ENCODE data around the gene LCNL1. TPM values are rescaled to one million over a fixed set of nuclear protein-coding genes. Genes with fewer than 3 reads are reported as not detected.

Gene LCNL1
- total and polyA plus RNA-seq, 2 of the 13 experiments (the other 11 are each of a cell fraction or from before 2014, with no cell fraction given), result not detected

DNA sequence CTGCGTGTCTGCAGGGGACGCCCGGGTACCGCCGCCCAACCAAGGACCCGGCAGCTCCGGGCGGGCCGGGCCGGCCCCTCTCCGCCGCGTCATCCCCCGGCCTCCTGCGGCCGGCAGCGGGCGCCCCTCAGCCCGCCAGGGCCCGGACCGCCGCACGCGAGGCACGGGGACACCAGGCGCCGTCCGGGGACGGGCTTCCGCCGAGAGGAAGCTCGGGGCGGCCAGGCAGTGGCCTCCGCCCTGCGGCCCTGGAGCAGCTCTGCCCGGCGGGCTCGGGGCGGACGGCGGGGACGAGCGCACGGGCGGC lies 38.6 kb upstream of the LCNL1 start:
- ChIA-PET POLR2A (interaction anchor here (1.0 to 2.4 kb wide), 7 partner anchors 42 to 156 kb away, joined by 3 to 11 read pairs (median 4); partner anchors contain the start of genes CLIC3 and TRAF2), CTCF (ENCODE audit: low intra/inter-chr PET ratio, low total read pairs) (no interaction called here)
- no peaks in the 10 kb centered on the region for H3K27me3 ChIP-seq (ENCODE audit: control insufficient read depth in 1 of 2, insufficient read depth in 2 of 2, low read length in 2 of 2)
- intact Hi-C loops (cut with micrococcal nuclease; ENCODE audit: unreplicated experiment) (no loop called here), in situ Hi-C loops (cut with HindIII; ENCODE audit: extremely low pct_ligation_motif_present, low pct_unique_long_range_greater_than_20kb) (no loop called here)
- FAIRE-seq, result no peak
- no peak overlapping the region for H2AFZ ChIP-seq (ENCODE audit: low read length)
- H3K27ac ChIP-seq (ENCODE audit: extremely low read length, insufficient read depth, low read length), result peak overlapping the region; percentile 75
- H3K36me3 ChIP-seq (replicated peaks in 1 of 2; ENCODE audit: control insufficient read depth in 1 of 2, insufficient read depth in 2 of 2, low read length in 2 of 2), result peaks cover 8 to 33% of the 10 kb centered on the region in 2 experiments
- ATAC-seq, result peak; percentile 16
- no peaks in the 10 kb centered on the region for H3K9me3 ChIP-seq (ENCODE audit: low read length)
- H3K79me2 ChIP-seq (ENCODE audit: insufficient read depth, low read length), result peaks cover 10% of the 10 kb centered on the region
- no TSS peak for BruUV-seq (replicated peaks)
- no peak for DNase-seq (ENCODE audit: low spot score)
- H3K9ac ChIP-seq (ENCODE audit: insufficient read depth, low read depth, low read length), result peak overlapping the region; percentile 90
- peak overlapping the region; percentile 89 for H3K4me2 ChIP-seq (ENCODE audit: low read depth, low read length)
- no peaks in the 10 kb centered on the region for H4K20me1 ChIP-seq (ENCODE audit: insufficient read depth, low read length)
- WGBS (ENCODE audit: low lambda C conversion rate), result 0% methylated on average over 4 of the region's 45 CpGs
- peak overlapping the region; percentile 90 to 95 (median 91) for H3K4me3 ChIP-seq (replicated peaks in 1 of 3; ENCODE audit: insufficient read depth in 1 of 3, low read depth in 2 of 3, low read length in 3 of 3)
- peaks cover 44% of the 10 kb centered on the region for H3K4me1 ChIP-seq (ENCODE audit: insufficient read depth, low read length)
- TF ChIP-seq, protein P1, sequence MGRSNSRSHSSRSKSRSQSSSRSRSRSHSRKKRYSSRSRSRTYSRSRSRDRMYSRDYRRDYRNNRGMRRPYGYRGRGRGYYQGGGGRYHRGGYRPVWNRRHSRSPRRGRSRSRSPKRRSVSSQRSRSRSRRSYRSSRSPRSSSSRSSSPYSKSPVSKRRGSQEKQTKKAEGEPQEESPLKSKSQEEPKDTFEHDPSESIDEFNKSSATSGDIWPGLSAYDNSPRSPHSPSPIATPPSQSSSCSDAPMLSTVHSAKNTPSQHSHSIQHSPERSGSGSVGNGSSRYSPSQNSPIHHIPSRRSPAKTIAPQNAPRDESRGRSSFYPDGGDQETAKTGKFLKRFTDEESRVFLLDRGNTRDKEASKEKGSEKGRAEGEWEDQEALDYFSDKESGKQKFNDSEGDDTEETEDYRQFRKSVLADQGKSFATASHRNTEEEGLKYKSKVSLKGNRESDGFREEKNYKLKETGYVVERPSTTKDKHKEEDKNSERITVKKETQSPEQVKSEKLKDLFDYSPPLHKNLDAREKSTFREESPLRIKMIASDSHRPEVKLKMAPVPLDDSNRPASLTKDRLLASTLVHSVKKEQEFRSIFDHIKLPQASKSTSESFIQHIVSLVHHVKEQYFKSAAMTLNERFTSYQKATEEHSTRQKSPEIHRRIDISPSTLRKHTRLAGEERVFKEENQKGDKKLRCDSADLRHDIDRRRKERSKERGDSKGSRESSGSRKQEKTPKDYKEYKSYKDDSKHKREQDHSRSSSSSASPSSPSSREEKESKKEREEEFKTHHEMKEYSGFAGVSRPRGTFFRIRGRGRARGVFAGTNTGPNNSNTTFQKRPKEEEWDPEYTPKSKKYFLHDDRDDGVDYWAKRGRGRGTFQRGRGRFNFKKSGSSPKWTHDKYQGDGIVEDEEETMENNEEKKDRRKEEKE (IDR thresholded peaks at IDR 0.05), result no peak
- TF ChIP-seq REXO4 (CRISPR knock-in tag; IDR thresholded peaks at IDR 0.05; ENCODE audit: borderline replicate concordance), result no peak
- peak; percentile 87 for TF ChIP-seq ZFY (CRISPR knock-in tag; IDR thresholded peaks at IDR 0.05)
- TF ChIP-seq, protein P2, sequence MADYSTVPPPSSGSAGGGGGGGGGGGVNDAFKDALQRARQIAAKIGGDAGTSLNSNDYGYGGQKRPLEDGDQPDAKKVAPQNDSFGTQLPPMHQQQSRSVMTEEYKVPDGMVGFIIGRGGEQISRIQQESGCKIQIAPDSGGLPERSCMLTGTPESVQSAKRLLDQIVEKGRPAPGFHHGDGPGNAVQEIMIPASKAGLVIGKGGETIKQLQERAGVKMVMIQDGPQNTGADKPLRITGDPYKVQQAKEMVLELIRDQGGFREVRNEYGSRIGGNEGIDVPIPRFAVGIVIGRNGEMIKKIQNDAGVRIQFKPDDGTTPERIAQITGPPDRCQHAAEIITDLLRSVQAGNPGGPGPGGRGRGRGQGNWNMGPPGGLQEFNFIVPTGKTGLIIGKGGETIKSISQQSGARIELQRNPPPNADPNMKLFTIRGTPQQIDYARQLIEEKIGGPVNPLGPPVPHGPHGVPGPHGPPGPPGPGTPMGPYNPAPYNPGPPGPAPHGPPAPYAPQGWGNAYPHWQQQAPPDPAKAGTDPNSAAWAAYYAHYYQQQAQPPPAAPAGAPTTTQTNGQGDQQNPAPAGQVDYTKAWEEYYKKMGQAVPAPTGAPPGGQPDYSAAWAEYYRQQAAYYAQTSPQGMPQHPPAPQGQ (CRISPR knock-in tag; IDR thresholded peaks at IDR 0.05; ENCODE audit: borderline replicate concordance), result no peak
- no peak for TF ChIP-seq CCAR2 (optimal IDR thresholded peaks at IDR 0.05; ENCODE audit: low read depth, low read length)
- TF ChIP-seq ZNF550 (CRISPR knock-in tag; IDR thresholded peaks at IDR 0.05; ENCODE audit: borderline replicate concordance), result no peak
- no peak for TF ChIP-seq MAF1 (CRISPR knock-in tag; IDR thresholded peaks at IDR 0.05; ENCODE audit: borderline replicate concordance)
- TF ChIP-seq ISL2 (CRISPR knock-in tag; IDR thresholded peaks at IDR 0.05), result no peak
- TF ChIP-seq ZNF672 (CRISPR knock-in tag; IDR thresholded peaks at IDR 0.05), result 0 out of 2 replicates have a peak, but pooled peaks have one; percentile 41
- TF ChIP-seq AGO2 (optimal IDR thresholded peaks at IDR 0.05; ENCODE audit: low read depth, low read length), result peak; percentile 50
- TF ChIP-seq RARG (CRISPR knock-in tag; IDR thresholded peaks at IDR 0.05; ENCODE audit: low read depth), result no peak
- TF ChIP-seq ZNF510 (CRISPR knock-in tag; IDR thresholded peaks at IDR 0.05; ENCODE audit: low read depth), result peak; percentile 62; the same call in 1 of the 2 replicates
- peak; percentile 5; the same call in 1 of the 2 replicates for TF ChIP-seq ZNF703 (CRISPR knock-in tag; IDR thresholded peaks at IDR 0.05; ENCODE audit: borderline replicate concordance)
- peak; percentile 57; the same call in 1 of the 2 replicates for TF ChIP-seq ZNF329 (CRISPR knock-in tag; IDR thresholded peaks at IDR 0.05; ENCODE audit: low read depth)
- no peak for TF ChIP-seq ZNF354B (CRISPR knock-in tag; IDR thresholded peaks at IDR 0.05)
- TF ChIP-seq, protein P3, sequence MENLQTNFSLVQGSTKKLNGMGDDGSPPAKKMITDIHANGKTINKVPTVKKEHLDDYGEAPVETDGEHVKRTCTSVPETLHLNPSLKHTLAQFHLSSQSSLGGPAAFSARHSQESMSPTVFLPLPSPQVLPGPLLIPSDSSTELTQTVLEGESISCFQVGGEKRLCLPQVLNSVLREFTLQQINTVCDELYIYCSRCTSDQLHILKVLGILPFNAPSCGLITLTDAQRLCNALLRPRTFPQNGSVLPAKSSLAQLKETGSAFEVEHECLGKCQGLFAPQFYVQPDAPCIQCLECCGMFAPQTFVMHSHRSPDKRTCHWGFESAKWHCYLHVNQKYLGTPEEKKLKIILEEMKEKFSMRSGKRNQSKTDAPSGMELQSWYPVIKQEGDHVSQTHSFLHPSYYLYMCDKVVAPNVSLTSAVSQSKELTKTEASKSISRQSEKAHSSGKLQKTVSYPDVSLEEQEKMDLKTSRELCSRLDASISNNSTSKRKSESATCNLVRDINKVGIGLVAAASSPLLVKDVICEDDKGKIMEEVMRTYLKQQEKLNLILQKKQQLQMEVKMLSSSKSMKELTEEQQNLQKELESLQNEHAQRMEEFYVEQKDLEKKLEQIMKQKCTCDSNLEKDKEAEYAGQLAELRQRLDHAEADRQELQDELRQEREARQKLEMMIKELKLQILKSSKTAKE (CRISPR knock-in tag; IDR thresholded peaks at IDR 0.05; ENCODE audit: borderline replicate concordance), result no peak
